HEK293T (cell line): ENCODE data around the gene IPO4.
"Not testable (repeated sequence)": the region's sequence is repeated elsewhere in the genome, so short reads cannot be mapped to it uniquely, and the experiment has no call there.

Experiments used
- CTCF ChIA-PET: fragments of 350-600 bp; formaldehyde crosslinking; extraction: SDS; loops from one replicate; lab custom pipeline; 2021; ENCODE audit warnings: antibody characterized with exemption, inconsistent platforms; lab: Yijun Ruan, JAX
- POLR2A ChIA-PET: fragments of 350-600 bp; formaldehyde crosslinking; extraction: SDS; loops from one replicate; lab custom pipeline; 2020; ENCODE audit warnings: antibody characterized with exemption, inconsistent platforms; lab: Yijun Ruan, JAX
- DNase-seq: peaks from one replicate; pipeline ENCODE4 v3.0.0; 2012; ENCODE audit warnings: mixed read lengths; ENCODE audit errors: extremely low spot score
- ARNT ChIP-seq: fragments of 450-650 bp; IDR thresholded peaks from 2 replicates; pipeline ENCODE4 v1.6.1; 2017; ENCODE audit warnings: mild to moderate bottlenecking
- BHLHE40 ChIP-seq: fragments of 450-650 bp; IDR thresholded peaks from 2 replicates; pipeline ENCODE4 v1.6.1; 2016; ENCODE audit warnings: mild to moderate bottlenecking, moderate library complexity, borderline replicate concordance
- CTBP1 ChIP-seq: fragments of 450-650 bp; IDR thresholded peaks from 2 replicates; pipeline ENCODE4 v1.6.1; 2016; ENCODE audit warnings: borderline replicate concordance
- ELF4 ChIP-seq: fragments of 450-650 bp; IDR thresholded peaks from 2 replicates; pipeline ENCODE4 v1.6.1; 2017; ENCODE audit warnings: antibody characterized with exemption
- FOXA1 ChIP-seq: fragments of 450-650 bp; IDR thresholded peaks from 2 replicates; pipeline ENCODE4 v1.6.1; 2016; ENCODE audit warnings: mild to moderate bottlenecking
- FOXK2 ChIP-seq: fragments of 450-650 bp; IDR thresholded peaks from 2 replicates; pipeline ENCODE4 v1.6.1; 2016; ENCODE audit warnings: mild to moderate bottlenecking
- FOXM1 ChIP-seq: fragments of 450-650 bp; IDR thresholded peaks from 2 replicates; pipeline ENCODE4 v1.6.1; 2017; ENCODE audit warnings: mild to moderate bottlenecking, borderline replicate concordance
- HDGF ChIP-seq: fragments of 450-650 bp; IDR thresholded peaks from 2 replicates; pipeline ENCODE4 v1.6.1; 2017; ENCODE audit warnings: antibody characterized with exemption, borderline replicate concordance
- L3MBTL2 ChIP-seq: fragments of 450-650 bp; conservative IDR thresholded peaks from 2 replicates; pipeline ENCODE4 v1.6.1; 2016; ENCODE audit warnings: mild to moderate bottlenecking
- LEF1 ChIP-seq: fragments of 450-650 bp; IDR thresholded peaks from 2 replicates; pipeline ENCODE4 v1.6.1; 2017; ENCODE audit warnings: mild to moderate bottlenecking, borderline replicate concordance
- NFRKB ChIP-seq: fragments of 450-650 bp; IDR thresholded peaks from 2 replicates; pipeline ENCODE4 v1.6.1; 2016; ENCODE audit warnings: mild to moderate bottlenecking, moderate library complexity
- PKNOX1 ChIP-seq: fragments of 450-650 bp; IDR thresholded peaks from 2 replicates; pipeline ENCODE4 v1.6.1; 2016
- SP1 ChIP-seq: fragments of 450-650 bp; IDR thresholded peaks from 2 replicates; pipeline ENCODE4 v1.6.1; 2017
- SUZ12 ChIP-seq: fragments of 450-650 bp; IDR thresholded peaks from 2 replicates; pipeline ENCODE4 v1.6.1; 2016; ENCODE audit warnings: mild to moderate bottlenecking
- TARDBP ChIP-seq: fragments of 450-650 bp; IDR thresholded peaks from 2 replicates; pipeline ENCODE4 v1.6.1; 2016
- ZNF384 ChIP-seq: fragments of 450-650 bp; IDR thresholded peaks from 2 replicates; pipeline ENCODE4 v1.6.1; 2016

The IPO4 gene

DNA sequence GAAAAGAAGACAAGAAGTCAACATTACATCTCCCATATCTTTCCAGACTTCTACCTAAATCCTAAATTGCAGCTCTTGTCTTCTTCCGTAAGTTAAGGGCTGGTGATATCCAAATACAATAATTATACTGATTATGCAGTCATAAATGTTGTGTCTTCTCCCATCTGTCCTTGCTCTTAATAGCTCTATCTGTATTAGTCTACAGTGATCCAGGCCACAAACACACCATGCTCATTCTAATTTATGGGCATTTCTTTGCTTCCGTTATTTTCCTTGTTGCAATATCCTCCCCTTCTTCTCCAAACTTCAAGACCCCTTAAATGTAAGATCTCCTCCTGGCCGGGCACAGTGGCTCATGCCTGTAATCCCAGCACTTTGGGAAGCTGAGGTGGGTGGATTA is 30.9 kb upstream of the IPO4 start:
- CTCF ChIA-PET: interaction anchor here (0.7 to 1.3 kb wide), 2 partner anchors 23 to 81 kb away, joined by 3 to 4 read pairs; partner anchors contain the start of genes DHRS1, NOP9 and TINF2

DNA sequence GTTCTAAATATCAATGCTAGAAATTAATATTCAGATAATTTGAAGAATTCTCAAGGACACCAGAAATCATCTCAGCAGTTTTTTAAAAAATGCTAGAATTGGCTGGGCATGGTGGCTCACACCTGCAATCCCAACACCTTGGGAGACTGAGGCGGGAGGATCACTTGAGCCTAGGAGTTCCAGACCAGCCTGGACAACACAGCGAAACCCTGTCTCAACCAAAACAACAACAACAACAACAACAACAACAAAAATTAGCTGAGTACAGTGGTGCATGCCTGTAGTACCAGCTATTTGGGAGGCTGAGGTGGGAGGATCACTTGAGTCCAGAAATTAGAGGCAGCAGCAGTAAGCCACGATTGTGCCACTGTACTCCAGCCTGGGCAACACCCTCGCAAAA is 30.5 kb upstream of the IPO4 start:
- ChIA-PET CTCF (interaction anchor here (1.3 kb wide), 1 partner anchor 23 kb away, joined by 4 read pairs; the partner anchor contains the start of gene TINF2), POLR2A (interaction anchor here (1.4 to 1.7 kb wide), 2 partner anchors 23 to 30 kb away, joined by 4 to 8 read pairs; partner anchors contain the start of genes IPO4 and TINF2)
- DNase-seq: no peak
- no peak for TF ChIP-seq TARDBP
- no peak for TF ChIP-seq FOXM1
- TF ChIP-seq CTBP1: no peak
- no peak for TF ChIP-seq HDGF
- no peak for TF ChIP-seq PKNOX1
- TF ChIP-seq ZNF384: no peak
- TF ChIP-seq LEF1: no peak
- no peak for TF ChIP-seq SUZ12
- TF ChIP-seq ARNT: no peak
- TF ChIP-seq FOXA1: no peak
- TF ChIP-seq BHLHE40: no peak
- TF ChIP-seq NFRKB: no peak
- no peak for TF ChIP-seq ELF4
- TF ChIP-seq SP1: no peak
- TF ChIP-seq FOXK2: no peak
- no peak for TF ChIP-seq L3MBTL2

More for the DNA sequence above, 30.9 kb upstream of the IPO4 start:
- DNase-seq: no peak
- POLR2A ChIA-PET: interaction anchor here (1.4 to 1.7 kb wide), 2 partner anchors 23 to 31 kb away, joined by 4 to 8 read pairs; partner anchors contain the start of genes IPO4 and TINF2
- no peak for TF ChIP-seq ZNF384
- TF ChIP-seq SP1: no peak

- POLR2A ChIA-PET, CTCF ChIA-PET, DNase-seq: not testable (repeated sequence)
These were observed 28.3 kb upstream of the IPO4 start for GRCh38 chr14:24216876-24217275.

- DNase-seq: no peak
- POLR2A ChIA-PET: interaction anchor here (0.7 to 1.2 kb wide), 8 partner anchors 9 to 92 kb away, joined by 3 to 7 read pairs (median 4); partner anchors contain the start of genes CIDEB, DHRS1, IPO4 and NOP9
These were observed 27.7 kb upstream of the IPO4 start for GRCh38 chr14:24216345-24216699.

GRCh38 chr14:24215495-24216344 is 27.1 kb upstream of the IPO4 start, which contains the start of gene MDP1:
MDP1 (minus strand) TSS chr14:24216066; CDS start chr14:24215955, 111 bp downstream.
- DNase-seq: peak; percentile 87
- ChIA-PET CTCF (interaction anchor here (0.6 to 1.0 kb wide), 6 partner anchors 10 to 916 kb away, joined by 3 to 9 read pairs (median 4); partner anchors contain the start of genes DHRS1, NOP9, RABGGTA and TINF2), POLR2A (interaction anchor here (0.7 to 1.2 kb wide), 9 partner anchors 9 to 92 kb away, joined by 3 to 7 read pairs (median 4); partner anchors contain the start of genes CIDEB, DHRS1, IPO4 and NOP9)
- TF ChIP-seq LEF1 (no peak), PKNOX1 (peak; percentile 50; the same call in 1 of the 2 replicates)

More at GRCh38 chr14:24216345-24216699, 27.7 kb upstream of the IPO4 start:
- TF ChIP-seq ELF4 (no peak), SUZ12 (no peak), HDGF (no peak), L3MBTL2 (no peak), ZNF384 (no peak), BHLHE40 (no peak), FOXM1 (no peak), SP1 (no peak), FOXK2 (no peak), FOXA1 (no peak), CTBP1 (no peak), ARNT (no peak)
- CTCF ChIA-PET: interaction anchor here (0.8 to 1.0 kb wide), 4 partner anchors 9 to 81 kb away, joined by 3 to 9 read pairs (median 4); partner anchors contain the start of genes RABGGTA and TINF2

GRCh38 chr14:24213866-24214662 is 25.4 kb upstream of the IPO4 start:
- no peak for DNase-seq
- no peak for TF ChIP-seq ZNF384
- TF ChIP-seq L3MBTL2: no peak
- no peak for TF ChIP-seq SUZ12
- TF ChIP-seq CTBP1: no peak
- no peak for TF ChIP-seq BHLHE40
- POLR2A ChIA-PET: interaction anchor here (0.7 to 3.0 kb wide), 28 partner anchors 11 to 228 kb away, joined by 3 to 33 read pairs (median 4); partner anchors contain the start of genes CBLN3, DCAF11, EMC9 and GMPR2
- CTCF ChIA-PET: interaction anchor here (0.8 to 1.0 kb wide), 2 partner anchors 85 to 120 kb away, joined by 3 read pairs; no protein-coding TSS in a partner anchor
